HepG2 (cell line): ENCODE data around the gene APLNR.

Experiments used
- CTCF ChIP-seq: sonication (generic); formaldehyde crosslinking; IDR thresholded peaks from 2 replicates; pipeline ENCODE4 v1.5.0; 2020; ENCODE audit warnings: mild to moderate bottlenecking, missing genetic modification reagents, moderate library complexity
- EZH2 ChIP-seq: conservative IDR thresholded peaks from 2 replicates; pipeline ENCODE4 v1.6.1; 2012; ENCODE audit warnings: mild to moderate bottlenecking, low read depth, low read length, moderate library complexity
- FOXK1 ChIP-seq: sonication (generic); formaldehyde crosslinking; IDR thresholded peaks from 2 replicates; pipeline ENCODE4 v1.4.0; 2020; ENCODE audit warnings: low read depth, missing genetic modification reagents, borderline replicate concordance
- FOXK2 ChIP-seq: fragments of 450-650 bp; IDR thresholded peaks from 2 replicates; pipeline ENCODE4 v1.6.1; 2016
- GMEB2 ChIP-seq: IDR thresholded peaks from 2 replicates; pipeline ENCODE4 v1.6.1; 2016; ENCODE audit warnings: missing biosample characterization, missing genetic modification reagents, low read depth
- MYNN ChIP-seq: sonication (generic); formaldehyde crosslinking; IDR thresholded peaks from 2 replicates; pipeline ENCODE4 v1.4.0; 2020; ENCODE audit warnings: mild to moderate bottlenecking, low read depth, missing genetic modification reagents
- ZBTB26 ChIP-seq: IDR thresholded peaks from 2 replicates; pipeline ENCODE4 v1.6.1; 2016; ENCODE audit warnings: missing compliant biosample characterization, missing genetic modification reagents, borderline replicate concordance
- ZBTB38 ChIP-seq: sonication (generic); formaldehyde crosslinking; IDR thresholded peaks from 2 replicates; pipeline ENCODE4 v1.5.1; 2020; ENCODE audit warnings: mild to moderate bottlenecking, missing genetic modification reagents
- ZFX ChIP-seq: sonication (generic); formaldehyde crosslinking; IDR thresholded peaks from 2 replicates; pipeline ENCODE4 v1.4.0; 2020; ENCODE audit warnings: mild to moderate bottlenecking, low read depth, missing genetic modification reagents, moderate library complexity

GRCh38 chr11:57217053-57217452, 20.0 kb downstream of the APLNR start:
- TF ChIP-seq MYNN (CRISPR knock-in tag) (no peak), EZH2 (no peak), FOXK2 (no peak), CTCF (CRISPR knock-in tag) (no peak), ZFX (no peak), ZBTB38 (CRISPR knock-in tag) (no peak), ZBTB26 (CRISPR knock-in tag) (no peak), GMEB2 (CRISPR knock-in tag) (no peak), FOXK1 (CRISPR knock-in tag) (no peak)
